Spinal cord (tissue), 10 donors: ENCODE measurements around the gene SMCO4. TPM values are rescaled to one million over a fixed set of nuclear protein-coding genes. Genes with fewer than 3 reads are reported as not detected.
A peak's percentile ranks its signal among the peaks of the same experiment; 100 is the strongest.
"Not testable (repeated sequence)": the region's sequence is repeated elsewhere in the genome, so short reads cannot be mapped to it uniquely, and the experiment has no call there.

Experiments used
- DNase-seq, 6 donors: peaks; one replicate each; pipeline versions ENCODE4 v3.0.0 to v3.0.0-alpha.2; 2013 to 2015; ENCODE audit warnings: low spot score in 6 of 6, low read depth in 4 of 6
- H3K27ac ChIP-seq: one replicate; pipeline ENCODE4 v1.5.1; 2013; ENCODE audit warnings: low read depth, low read length, control low read depth
- H3K27me3 ChIP-seq: one replicate; pipeline ENCODE4 v1.6.1; 2013; ENCODE audit warnings: low read length; ENCODE audit not compliant: control insufficient read depth, insufficient read depth
- H3K36me3 ChIP-seq: one replicate; pipeline ENCODE4 v1.6.1; 2013; ENCODE audit warnings: low read length; ENCODE audit not compliant: control insufficient read depth, insufficient read depth
- H3K4me1 ChIP-seq: one replicate; pipeline ENCODE4 v1.6.1; 2013; ENCODE audit warnings: low read length; ENCODE audit not compliant: control insufficient read depth, insufficient read depth
- H3K4me3 ChIP-seq: one replicate; pipeline ENCODE4 v1.5.1; 2013; ENCODE audit warnings: low read depth, low read length, control low read depth
- H3K9me3 ChIP-seq: one replicate; pipeline ENCODE4 v1.6.1; 2013; ENCODE audit warnings: low read length; ENCODE audit not compliant: control insufficient read depth, insufficient read depth
- WGBS: methylation state at CpG from one replicate; pipeline ENCODE4 v1.1.5; 2013; ENCODE audit warnings: missing lambda C conversion rate; ENCODE audit not compliant: insufficient coverage; 5-methylcytosine and 5-hydroxymethylcytosine counted together
- long read RNA-seq, 4 donors: transcript quantifications; one replicate each; lab custom pipeline, GENCODE V29; 2026
- polyA plus RNA-seq, 2 donors: library from polyadenylated mRNA; unstranded; fragments of 120-200 nt; gene quantifications; one replicate each; pipeline ENCODE4 v1.2.1, GENCODE V29; 2013; ENCODE audit not compliant: insufficient read length in 2 of 2
- total RNA-seq, 2 donors: library from RNA; depleted of rRNA in 1 of 2; stranded (reverse); fragments of 120-200 nt in 1 of 2; fragments of >200 nt in 1 of 2; gene quantifications; one replicate each; pipeline versions ENCODE4 v1.2.3 to v1.2.4, GENCODE V29; 2013 to 2014
- donor health status: healthy.

Gene SMCO4
- 10 to 100 TPM in 1 of 2 donors, 1 to 10 TPM in 1; 9.5 to 13.2 TPM for total RNA-seq
- polyA plus RNA-seq = 10 to 100 TPM; 18.3 to 19.3 TPM
- long read RNA-seq, donor 1, transcript SMCO4-201 (3 exons, 1,104 nt) = major isoform, 6 of 6 reads
- long read RNA-seq, donor 1, partial matches to known transcripts = 0 of 6 reads
- long read RNA-seq, donor 1, other reads (novel, unspliced or antisense) = 0 of 6 reads
- long read RNA-seq, donor 2, partial matches to known transcripts = 0 of 4 reads
- long read RNA-seq, donor 2, other reads (novel, unspliced or antisense) = 0 of 4 reads
- long read RNA-seq, donor 3, partial matches to known transcripts = 0 of 2 reads
- long read RNA-seq, donor 3, other reads (novel, unspliced or antisense) = 0 of 2 reads
- long read RNA-seq, donor 4, transcript SMCO4-201 (3 exons, 1,104 nt) = major isoform, 16 of 17 reads
- long read RNA-seq, donor 4, partial matches to known transcripts = 0 of 17 reads
- long read RNA-seq, donor 4, other reads (novel, unspliced or antisense) = 0 of 17 reads

- H3K36me3 ChIP-seq = no peaks in the 10 kb centered on the region
- 2% methylated on average over 56 of the region's 59 CpGs for WGBS
- H3K4me3 ChIP-seq = peak within 1 kb of the TSS; percentile 62
- peaks cover 15% of the 10 kb centered on the region for H3K4me1 ChIP-seq
- peak within 1 kb of the TSS; percentile 57 for H3K27ac ChIP-seq
- H3K9me3 ChIP-seq = no peaks in the 10 kb centered on the region
- peaks cover 5% of the 10 kb centered on the region for H3K27me3 ChIP-seq
- DNase-seq = peak in 5 of 6 donors; percentile 60 to 92 (median 61)
These were observed at the start of gene SMCO4 for GRCh38 chr11:93543292-93543977. SMCO4 (minus strand) TSS chr11:93543391; CDS start chr11:93479189, 64,202 bp downstream.

GRCh38 chr11:93591247-93591898 lies 48.2 kb upstream of the SMCO4 start:
- Histone ChIP-seq H3K4me3 (no peak overlapping the region), H3K27me3 (no peaks in the 10 kb centered on the region), H3K27ac (no peak overlapping the region), H3K4me1 (no peaks in the 10 kb centered on the region), H3K36me3 (no peaks in the 10 kb centered on the region), H3K9me3 (no peaks in the 10 kb centered on the region)
- no peak for DNase-seq
- 100% methylated on average over 3 of the region's 6 CpGs for WGBS

GRCh38 chr11:93589347-93589746 lies 46.2 kb upstream of the SMCO4 start:
- Histone ChIP-seq H3K27ac (no peak overlapping the region), H3K4me3 (no peak overlapping the region), H3K36me3 (no peaks in the 10 kb centered on the region), H3K9me3 (no peaks in the 10 kb centered on the region), H3K4me1 (no peaks in the 10 kb centered on the region), H3K27me3 (no peaks in the 10 kb centered on the region)
- WGBS = no CpG with 5 or more reads among the region's 1 CpG
- no peak for DNase-seq

- 81% methylated on average over 3 of the region's 8 CpGs for WGBS
- H3K36me3 ChIP-seq = no peaks in the 10 kb centered on the region
- no peaks in the 10 kb centered on the region for H3K4me1 ChIP-seq
- H3K9me3 ChIP-seq = no peaks in the 10 kb centered on the region
- no peaks in the 10 kb centered on the region for H3K27me3 ChIP-seq
- no peak for DNase-seq
- no peak overlapping the region for H3K4me3 ChIP-seq
- H3K27ac ChIP-seq = no peak overlapping the region
These were observed 44.8 kb upstream of the SMCO4 start for GRCh38 chr11:93587858-93588581.

GRCh38 chr11:93587425-93587824 lies 44.2 kb upstream of the SMCO4 start:
- DNase-seq, H3K4me3 ChIP-seq, H3K36me3 ChIP-seq, H3K4me1 ChIP-seq, H3K27me3 ChIP-seq, H3K27ac ChIP-seq, H3K9me3 ChIP-seq: not testable (repeated sequence)
- no CpG with 5 or more reads among the region's 1 CpG for WGBS

- no peak for DNase-seq
- Histone ChIP-seq H3K27me3 (no peaks in the 10 kb centered on the region), H3K9me3 (no peaks in the 10 kb centered on the region), H3K36me3 (no peaks in the 10 kb centered on the region), H3K4me3 (no peak overlapping the region), H3K4me1 (no peaks in the 10 kb centered on the region), H3K27ac (no peak overlapping the region)
These were observed 42.6 kb upstream of the SMCO4 start for GRCh38 chr11:93585758-93586157.

GRCh38 chr11:93583490-93583889 lies 40.3 kb upstream of the SMCO4 start:
- H3K27ac ChIP-seq = no peak overlapping the region
- no peaks in the 10 kb centered on the region for H3K9me3 ChIP-seq

GRCh38 chr11:93579187-93579751 lies 36.1 kb upstream of the SMCO4 start:
- no peaks in the 10 kb centered on the region for H3K4me1 ChIP-seq
- no peak overlapping the region for H3K4me3 ChIP-seq
- H3K9me3 ChIP-seq = no peaks in the 10 kb centered on the region
- no peak for DNase-seq
- no peaks in the 10 kb centered on the region for H3K36me3 ChIP-seq
- H3K27me3 ChIP-seq = no peaks in the 10 kb centered on the region
- H3K27ac ChIP-seq = no peak overlapping the region
- WGBS = no CpG with 5 or more reads among the region's 2 CpGs

More at GRCh38 chr11:93583490-93583889, 40.3 kb upstream of the SMCO4 start:
- no peaks in the 10 kb centered on the region for H3K4me1 ChIP-seq
- no peaks in the 10 kb centered on the region for H3K27me3 ChIP-seq
- no peaks in the 10 kb centered on the region for H3K36me3 ChIP-seq
- no peak for DNase-seq
- H3K4me3 ChIP-seq = no peak overlapping the region

- H3K27ac ChIP-seq = no peak overlapping the region
- DNase-seq = peak in 1 of 6 donors; percentile 14
- H3K36me3 ChIP-seq = no peaks in the 10 kb centered on the region
- H3K9me3 ChIP-seq = no peaks in the 10 kb centered on the region
- no peaks in the 10 kb centered on the region for H3K27me3 ChIP-seq
- H3K4me1 ChIP-seq = no peaks in the 10 kb centered on the region
- no CpG with 5 or more reads among the region's 1 CpG for WGBS
- no peak overlapping the region for H3K4me3 ChIP-seq
These were observed 34.1 kb upstream of the SMCO4 start for GRCh38 chr11:93577286-93577685.
